GM18517 (cell line): ENCODE results near the gene OS9.
A peak's percentile ranks its signal among the peaks of the same experiment; 100 is the strongest.

Source experiments
- ATAC-seq: cut with Tn5 transposase; IDR thresholded peaks from one replicate; pipeline ENCODE4 v1.9.1; 2021; ENCODE audit warnings: mild to moderate bottlenecking, moderate library complexity; ENCODE audit not compliant: unreplicated experiment

Gene OS9

GRCh38 chr12:57735198-57735855, 41.4 kb downstream of the OS9 start:
- no peak for ATAC-seq

GRCh38 chr12:57735952-57736740, 42.2 kb downstream of the OS9 start:
- ATAC-seq: no peak

- no peak for ATAC-seq
Observed at GRCh38 chr12:57736741-57737466, 43.0 kb downstream of the OS9 start.

GRCh38 chr12:57737467-57738460, 43.8 kb downstream of the OS9 start:
- ATAC-seq: no peak

GRCh38 chr12:57738661-57739237, 44.8 kb downstream of the OS9 start, which contains the start of gene AGAP2:
AGAP2 (minus strand) TSS chr12:57738742; CDS start chr12:57738246, 496 bp downstream.
- no peak for ATAC-seq

GRCh38 chr12:57739387-57739786, 45.5 kb downstream of the OS9 start:
- no peak for ATAC-seq

- ATAC-seq: no peak
Observed at GRCh38 chr12:57739914-57740538, 46.1 kb downstream of the OS9 start.

GRCh38 chr12:57740656-57741412, 46.9 kb downstream of the OS9 start:
- peak; percentile 44 for ATAC-seq

GRCh38 chr12:57741413-57741789, 47.5 kb downstream of the OS9 start:
- ATAC-seq: no peak

- peak; percentile 53 for ATAC-seq
Observed at GRCh38 chr12:57741844-57742738, 48.2 kb downstream of the OS9 start.

GRCh38 chr12:57743769-57744168, 49.8 kb downstream of the OS9 start:
- no peak for ATAC-seq

- ATAC-seq: peak; percentile 20
Observed at GRCh38 chr12:57744194-57744776, 50.4 kb downstream of the OS9 start.

- peak; percentile 79 for ATAC-seq
Observed at GRCh38 chr12:57744777-57745484, 51.0 kb downstream of the OS9 start, which contains the start of gene TSPAN31. TSPAN31 (plus strand) TSS chr12:57745039; CDS start chr12:57745155, 116 bp downstream.

GRCh38 chr12:57745485-57745881, 51.6 kb downstream of the OS9 start:
- no peak for ATAC-seq

GRCh38 chr12:57746025-57746424, 52.1 kb downstream of the OS9 start:
- no peak for ATAC-seq

GRCh38 chr12:57749061-57749460, 55.1 kb downstream of the OS9 start:
- no peak for ATAC-seq
